GM12878 (cell line): ENCODE data around the gene HOXC13.

Source experiments
- POLR2A ChIP-seq: IDR thresholded peaks from 2 replicates; pipeline ENCODE4 v1.6.1; 2011; ENCODE audit warnings: low read depth, mild to moderate bottlenecking, low read length
- SP1 ChIP-seq: IDR thresholded peaks from one replicate; pipeline ENCODE4 v1.6.1; 2011; ENCODE audit warnings: low read depth, low read length
- SPI1 ChIP-seq: IDR thresholded peaks from 2 replicates; pipeline ENCODE4 v1.6.1; 2011; ENCODE audit warnings: low read depth, mild to moderate bottlenecking, low read length, moderate library complexity, borderline replicate concordance; ENCODE audit not compliant: insufficient read depth
- TAF1 ChIP-seq: IDR thresholded peaks from 2 replicates; pipeline ENCODE4 v1.6.1; 2011; ENCODE audit warnings: mild to moderate bottlenecking, low read depth, low read length, borderline replicate concordance
- TF ChIP-seq, protein P1 (sequence below), 3 experiments: IDR thresholded peaks in 2 of 3; conservative IDR thresholded peaks in 1 of 3; 2 replicates each; pipeline ENCODE4 v1.5.1; 2011; ENCODE audit warnings: low read depth in 3 of 3, low read length in 3 of 3, mild to moderate bottlenecking in 3 of 3, control low read depth in 2 of 3, moderate library complexity in 2 of 3, inconsistent platforms in 1 of 3, mixed read lengths in 1 of 3; ENCODE audit not compliant: control insufficient read depth in 2 of 3, insufficient read depth in 1 of 3; ENCODE audit errors: extremely low read depth in 1 of 3

DNA sequence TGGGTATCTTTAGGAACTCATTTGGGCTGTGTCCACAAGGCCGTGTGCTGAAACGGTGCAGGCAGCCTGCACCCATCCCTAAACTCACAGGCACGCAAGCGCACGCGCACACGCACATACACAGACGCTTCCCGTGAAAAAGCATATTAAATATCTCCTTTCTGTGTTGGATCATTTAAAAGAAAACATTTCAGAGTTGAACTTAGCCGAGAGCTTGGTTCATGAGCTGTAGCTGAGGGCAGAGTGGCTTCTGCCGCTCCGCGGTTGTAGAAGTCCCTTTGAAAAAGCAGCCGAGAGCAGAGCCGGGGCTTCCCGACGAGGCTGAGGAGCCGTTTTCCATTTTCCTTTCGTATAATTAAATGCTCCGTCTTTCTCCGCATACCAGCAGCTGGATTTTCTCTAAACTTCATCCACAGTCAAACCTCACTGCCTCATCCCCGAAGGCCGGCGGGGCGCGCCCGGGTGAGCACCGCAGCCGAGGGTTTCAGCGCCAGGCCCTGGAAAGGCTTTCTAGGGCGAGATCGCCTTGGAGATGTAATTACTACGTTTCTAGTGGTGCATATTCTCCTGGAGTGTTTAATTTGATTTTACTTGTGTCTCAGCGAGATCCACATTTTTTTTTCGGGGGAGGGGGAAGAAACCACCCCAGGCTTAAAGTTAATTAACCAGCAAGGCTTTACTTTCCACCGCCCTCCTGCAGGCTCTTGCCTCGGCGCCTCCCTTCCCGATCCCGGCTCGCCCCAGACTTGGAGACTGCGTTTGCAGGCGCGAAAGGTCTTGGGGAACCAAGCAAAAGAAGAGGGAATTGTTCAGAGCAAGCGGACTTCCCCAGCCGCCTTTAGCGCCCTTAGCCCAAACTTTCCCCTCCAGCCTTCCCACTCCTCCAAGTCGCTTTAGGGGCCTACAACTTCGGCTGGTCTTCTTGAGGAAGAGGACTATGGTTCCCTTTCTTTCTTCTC is 3.0 kb upstream of the HOXC13 start:
- no peak for TF ChIP-seq TAF1
- TF ChIP-seq POLR2A = no peak
- TF ChIP-seq SP1 = no peak
- TF ChIP-seq, protein P1, sequence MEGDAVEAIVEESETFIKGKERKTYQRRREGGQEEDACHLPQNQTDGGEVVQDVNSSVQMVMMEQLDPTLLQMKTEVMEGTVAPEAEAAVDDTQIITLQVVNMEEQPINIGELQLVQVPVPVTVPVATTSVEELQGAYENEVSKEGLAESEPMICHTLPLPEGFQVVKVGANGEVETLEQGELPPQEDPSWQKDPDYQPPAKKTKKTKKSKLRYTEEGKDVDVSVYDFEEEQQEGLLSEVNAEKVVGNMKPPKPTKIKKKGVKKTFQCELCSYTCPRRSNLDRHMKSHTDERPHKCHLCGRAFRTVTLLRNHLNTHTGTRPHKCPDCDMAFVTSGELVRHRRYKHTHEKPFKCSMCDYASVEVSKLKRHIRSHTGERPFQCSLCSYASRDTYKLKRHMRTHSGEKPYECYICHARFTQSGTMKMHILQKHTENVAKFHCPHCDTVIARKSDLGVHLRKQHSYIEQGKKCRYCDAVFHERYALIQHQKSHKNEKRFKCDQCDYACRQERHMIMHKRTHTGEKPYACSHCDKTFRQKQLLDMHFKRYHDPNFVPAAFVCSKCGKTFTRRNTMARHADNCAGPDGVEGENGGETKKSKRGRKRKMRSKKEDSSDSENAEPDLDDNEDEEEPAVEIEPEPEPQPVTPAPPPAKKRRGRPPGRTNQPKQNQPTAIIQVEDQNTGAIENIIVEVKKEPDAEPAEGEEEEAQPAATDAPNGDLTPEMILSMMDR (IDR thresholded peaks at IDR 0.05 in 2 of 3, conservative IDR thresholded peaks at IDR 0.05 in 1 of 3; ENCODE audit: control insufficient read depth in 2 of 3, extremely low read depth in 1 of 3, insufficient read depth in 1 of 3, low read depth in 3 of 3, low read length in 3 of 3) = no peak
- no peak for TF ChIP-seq SPI1
